ENCODE measurements around the gene AOC1. TPM values are rescaled to one million over a fixed set of nuclear protein-coding genes. Genes with fewer than 3 reads are reported as not detected.

AOC1 gene
- total and polyA plus RNA-seq, 7 donors = 0.08 to 0.25 TPM; not detected in 5

DNA sequence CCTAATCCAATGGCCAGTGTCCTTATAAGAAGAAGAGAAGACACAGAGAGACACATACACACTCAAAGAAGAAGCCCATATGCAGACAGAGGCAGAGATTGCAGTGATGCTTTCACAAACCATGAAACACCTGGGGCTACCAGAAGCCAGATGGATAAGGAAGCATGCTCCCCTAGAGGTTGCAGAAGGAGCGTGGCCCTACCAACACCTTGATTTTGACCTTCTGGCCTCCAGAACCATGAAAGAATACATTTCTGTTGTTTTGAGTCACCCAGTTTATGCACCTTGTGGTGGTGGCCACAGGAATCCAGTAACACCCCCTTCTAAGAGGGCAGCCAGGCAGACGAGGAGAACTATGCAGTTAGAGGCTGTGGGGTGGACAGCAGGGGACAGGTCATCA, 43.5 kb downstream of the AOC1 start:
- H3K27me3 ChIP-seq (ENCODE audit: insufficient read depth in 3 of 3, low read length in 2 of 3) = peaks cover 0 to 48% (median 8%) of the 10 kb centered on the region in 3 donors
- ATAC-seq = no peak
- no peak for DNase-seq
- 60 to 67% (median 65%) methylated on average over 2 of the region's 2 CpGs for WGBS, 3 donors
- H3K4me3 ChIP-seq = no peak overlapping the region
- TF ChIP-seq CTCF (IDR thresholded peaks at IDR 0.05) = no peak
- H3K27ac ChIP-seq = no peak overlapping the region
- no peaks in the 10 kb centered on the region for H3K9me3 ChIP-seq
- intact Hi-C loops (cut with DNase I) = loop anchor here in 1 of 2 donors (5.0 kb wide), 1 partner anchor 216 kb away; no protein-coding TSS in a partner anchor
- no peaks in the 10 kb centered on the region for H3K36me3 ChIP-seq (ENCODE audit: insufficient read depth in 1 of 2, low read depth in 1 of 2)
- no peaks in the 10 kb centered on the region for H3K4me1 ChIP-seq

DNA sequence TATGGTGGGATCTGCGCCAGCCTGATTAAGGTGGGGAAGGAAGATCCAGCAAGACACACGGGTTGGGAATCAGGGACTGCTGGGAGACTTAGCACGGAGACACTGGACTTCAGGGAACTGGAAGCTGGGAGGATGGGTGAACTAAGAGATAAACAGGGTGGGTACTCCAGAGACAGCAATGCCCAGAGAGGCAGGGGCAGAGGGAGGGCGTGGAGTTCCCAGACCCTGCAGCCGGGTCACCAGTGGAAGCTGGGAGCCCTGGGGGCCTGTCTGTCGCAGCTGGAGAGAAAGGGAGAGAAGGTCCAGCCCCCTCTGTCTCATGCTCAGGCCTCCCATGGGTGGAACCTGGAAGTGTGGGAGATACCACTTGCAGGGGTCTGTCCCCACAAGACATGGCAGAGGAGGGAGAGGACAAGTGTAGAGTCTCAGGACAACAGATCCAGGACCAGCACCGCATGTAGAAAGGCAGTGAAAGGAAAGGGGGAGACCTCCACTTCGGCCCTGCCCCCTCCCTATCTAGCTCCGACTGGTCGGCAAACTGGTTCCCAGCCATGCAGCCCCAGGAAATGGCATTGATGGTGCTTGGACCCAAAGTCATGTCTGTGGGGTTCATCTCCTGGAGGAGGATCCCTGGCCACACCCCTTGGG, 44.4 kb downstream of the AOC1 start:
- H3K27ac ChIP-seq = no peak overlapping the region
- no peak for TF ChIP-seq CTCF (IDR thresholded peaks at IDR 0.05)
- WGBS, 3 donors = 60 to 66% (median 60%) methylated on average over 10 of the region's 10 CpGs
- no peak for ATAC-seq
- no peaks in the 10 kb centered on the region for H3K9me3 ChIP-seq
- H3K4me1 ChIP-seq = no peaks in the 10 kb centered on the region
- no peak for DNase-seq
- H3K27me3 ChIP-seq (ENCODE audit: insufficient read depth in 3 of 3, low read length in 2 of 3) = peaks cover 0 to 54% (median 8%) of the 10 kb centered on the region in 3 donors
- no peak overlapping the region for H3K4me3 ChIP-seq
- intact Hi-C loops (cut with DNase I) = loop anchor here (1.0 to 5.0 kb wide), 2 partner anchors 215 to 216 kb away; no protein-coding TSS in a partner anchor
- no peaks in the 10 kb centered on the region for H3K36me3 ChIP-seq (ENCODE audit: insufficient read depth in 1 of 2, low read depth in 1 of 2)

DNA sequence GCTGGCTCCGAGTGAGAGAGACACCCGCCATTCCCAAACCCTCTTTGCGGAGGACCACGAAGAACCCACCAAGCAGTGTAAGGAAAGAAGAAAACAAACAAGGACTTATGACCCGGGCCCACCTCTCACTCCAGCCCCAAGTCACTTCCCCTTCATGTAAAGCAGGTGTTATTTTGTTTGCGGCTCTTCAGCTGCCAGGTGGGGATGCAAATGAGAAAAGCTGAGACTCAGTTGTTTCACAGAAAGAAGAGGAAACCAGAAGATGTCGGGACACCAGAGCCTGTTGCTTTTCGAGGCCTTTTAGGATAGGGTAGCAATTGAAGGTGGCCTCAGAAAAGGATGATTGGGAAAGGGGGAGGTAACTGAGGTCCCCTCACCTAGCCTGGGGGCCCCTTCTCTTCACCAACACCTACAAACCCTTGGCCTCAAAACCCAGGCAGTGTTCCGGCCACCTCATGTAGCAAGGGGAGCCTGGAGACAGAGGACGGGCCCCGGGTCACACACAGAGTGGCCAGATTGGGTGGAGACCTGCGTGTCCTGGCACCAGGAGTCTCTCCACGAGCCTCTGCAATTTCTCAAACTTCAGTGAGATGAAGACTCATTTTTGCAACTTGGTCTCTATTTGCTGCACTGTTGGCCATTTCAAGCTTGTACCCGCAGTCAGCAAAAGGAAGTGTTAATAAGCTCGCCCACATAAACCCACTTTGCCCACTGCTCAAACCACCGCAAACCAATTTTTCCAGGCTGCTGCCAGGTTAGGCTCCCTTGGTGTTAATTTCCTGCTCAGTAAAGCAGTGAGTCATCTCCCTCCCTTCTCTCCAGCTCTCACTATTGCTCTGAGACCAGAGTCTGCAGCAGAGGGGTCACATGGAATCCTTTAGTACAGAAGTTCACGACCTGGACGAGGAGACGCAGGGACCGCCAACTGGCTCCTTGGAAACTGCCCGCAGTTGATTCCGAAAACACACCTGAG, 45.5 kb downstream of the AOC1 start:
- H3K4me3 ChIP-seq = no peak overlapping the region
- no peaks in the 10 kb centered on the region for H3K4me1 ChIP-seq
- no peaks in the 10 kb centered on the region for H3K9me3 ChIP-seq
- H3K36me3 ChIP-seq (ENCODE audit: insufficient read depth in 1 of 2, low read depth in 1 of 2) = no peaks in the 10 kb centered on the region
- H3K27me3 ChIP-seq (ENCODE audit: insufficient read depth in 3 of 3, low read length in 2 of 3) = peaks cover 0 to 49% (median 8%) of the 10 kb centered on the region in 3 donors
- H3K27ac ChIP-seq = no peak overlapping the region
- ATAC-seq = peak in 1 of 4 donors; percentile 16
- 57 to 59% (median 59%) methylated on average over 22 of the region's 22 CpGs for WGBS, 3 donors
- DNase-seq = no peak
- TF ChIP-seq CTCF (IDR thresholded peaks at IDR 0.05) = no peak
- intact Hi-C loops (cut with DNase I) = loop anchor here (1.0 to 5.0 kb wide), 2 partner anchors 214 to 215 kb away; no protein-coding TSS in a partner anchor

DNA sequence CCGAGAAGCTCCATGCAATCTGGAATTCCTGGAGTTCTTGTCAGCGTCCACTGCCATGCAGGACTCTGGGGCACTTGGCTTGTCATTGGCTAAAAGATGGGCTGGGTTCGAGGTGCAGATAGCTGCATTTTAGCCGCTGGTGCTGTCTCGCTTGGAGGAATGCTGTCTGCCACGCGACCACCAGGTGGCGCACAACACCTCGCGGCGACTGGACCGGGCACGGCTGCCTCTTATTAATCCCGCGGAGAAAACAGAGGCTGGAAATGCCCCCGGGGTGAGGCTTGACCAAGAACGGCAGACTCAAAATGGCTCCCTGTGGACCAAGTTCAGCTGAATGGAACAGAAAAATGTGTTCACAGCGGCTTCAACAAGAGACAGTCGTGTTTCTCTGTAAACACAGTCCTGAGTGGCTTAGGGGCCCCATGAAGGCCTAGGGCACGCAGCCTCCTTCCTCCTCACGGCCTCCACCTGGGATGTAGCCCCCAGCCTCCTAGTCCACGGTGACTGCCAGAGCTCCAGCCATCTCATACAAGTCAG, 46.2 kb downstream of the AOC1 start:
- Histone ChIP-seq H3K4me1 (no peaks in the 10 kb centered on the region), H3K9me3 (no peaks in the 10 kb centered on the region), H3K4me3 (no peak overlapping the region), H3K27me3 (ENCODE audit: insufficient read depth in 3 of 3, low read length in 2 of 3) (peaks cover 0 to 49% (median 8%) of the 10 kb centered on the region in 3 donors), H3K36me3 (ENCODE audit: insufficient read depth in 1 of 2, low read depth in 1 of 2) (no peaks in the 10 kb centered on the region), H3K27ac (no peak overlapping the region)
- 9 to 12% (median 12%) methylated on average over 22 of the region's 22 CpGs for WGBS, 3 donors
- intact Hi-C loops (cut with DNase I) = loop anchor here (1.0 to 5.0 kb wide), 2 partner anchors 90 to 214 kb away; no protein-coding TSS in a partner anchor
- DNase-seq = peak; percentile 78 to 87
- ATAC-seq = peak; percentile 75 to 90 (median 82)
- peak; percentile 95 for TF ChIP-seq CTCF (IDR thresholded peaks at IDR 0.05)

Data from psoas muscle (tissue), 8 donors.